KMS-11 (cell line): ENCODE data around the gene RWDD3.

Experiments used
- H2AFZ ChIP-seq: fragments of 200-600 bp; sonication (generic); 2 replicates; pipeline ENCODE4 v1.6.1; 2016; ENCODE audit warnings: antibody characterized with exemption, mixed run types, low read depth
- H3K27ac ChIP-seq: fragments of 200-600 bp; sonication (generic); 2 replicates; pipeline ENCODE4 v1.6.1; 2016; ENCODE audit warnings: mild to moderate bottlenecking, mixed run types
- H3K27me3 ChIP-seq: fragments of 200-600 bp; sonication (generic); 2 replicates; pipeline ENCODE4 v1.6.1; 2017; ENCODE audit warnings: mild to moderate bottlenecking, low read depth, mixed run types, moderate library complexity; ENCODE audit not compliant: insufficient read depth
- H3K36me3 ChIP-seq: fragments of 200-600 bp; sonication (generic); 2 replicates; pipeline ENCODE4 v1.6.1; 2017; ENCODE audit warnings: mild to moderate bottlenecking, mixed run types; ENCODE audit not compliant: insufficient read depth
- H3K4me1 ChIP-seq: fragments of 200-600 bp; sonication (generic); 2 replicates; pipeline ENCODE4 v1.6.1; 2016; ENCODE audit warnings: mild to moderate bottlenecking, low read depth, mixed run types; ENCODE audit not compliant: poor library complexity, severe bottlenecking
- H3K4me2 ChIP-seq: fragments of 200-600 bp; sonication (generic); 2 replicates; pipeline ENCODE4 v1.7.0; 2016; ENCODE audit warnings: mild to moderate bottlenecking, mixed run types
- H3K4me3 ChIP-seq: fragments of 200-600 bp; sonication (generic); IDR thresholded peaks from 2 replicates; pipeline ENCODE4 v1.6.1; 2017; ENCODE audit warnings: low read depth, low read length, mixed read lengths; ENCODE audit not compliant: insufficient read depth
- H3K79me2 ChIP-seq: fragments of 200-600 bp; sonication (generic); 2 replicates; pipeline ENCODE4 v1.6.1; 2016; ENCODE audit warnings: low read depth, mixed run types; ENCODE audit not compliant: insufficient read depth
- H3K9ac ChIP-seq: fragments of 200-600 bp; sonication (generic); 2 replicates; pipeline ENCODE4 v1.6.1; 2016; ENCODE audit warnings: mild to moderate bottlenecking, mixed run types
- H4K20me1 ChIP-seq: fragments of 200-600 bp; sonication (generic); 2 replicates; pipeline ENCODE4 v1.6.1; 2016; ENCODE audit warnings: mild to moderate bottlenecking, mixed run types; ENCODE audit not compliant: insufficient read depth
- TF ChIP-seq, protein P1 (sequence below): fragments of 200-600 bp; sonication (generic); conservative IDR thresholded peaks from 2 replicates; pipeline ENCODE4 v1.6.1; 2017; ENCODE audit warnings: low read depth, mild to moderate bottlenecking, antibody characterized with exemption, low read length, moderate library complexity, mixed read lengths

Gene RWDD3

DNA sequence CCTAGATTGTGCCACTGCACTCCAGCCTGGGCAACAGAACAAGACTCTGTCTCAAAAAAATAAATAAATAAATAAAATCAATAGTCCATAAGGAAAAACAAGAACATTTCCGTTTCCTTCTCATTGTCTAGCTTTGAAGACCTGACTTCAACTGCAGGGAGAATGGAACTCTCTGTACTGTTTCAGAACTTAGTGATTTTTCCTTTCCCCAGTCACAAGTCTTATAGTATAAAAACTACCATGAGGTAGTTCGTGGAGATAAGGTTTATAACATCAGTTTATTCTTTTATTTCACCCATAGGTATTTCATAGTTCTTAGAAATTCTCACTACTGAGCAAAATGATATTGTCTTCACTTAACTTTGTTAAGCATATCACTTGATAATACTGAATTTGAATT, 11.4 kb upstream of the RWDD3 start:
- no peak overlapping the region for H3K9ac ChIP-seq
- no peaks in the 10 kb centered on the region for H3K36me3 ChIP-seq
- H3K79me2 ChIP-seq, result no peaks in the 10 kb centered on the region
- no peak overlapping the region for H3K4me3 ChIP-seq
- H4K20me1 ChIP-seq, result no peaks in the 10 kb centered on the region
- H2AFZ ChIP-seq, result no peak overlapping the region
- H3K4me2 ChIP-seq, result no peak overlapping the region
- TF ChIP-seq, protein P1, sequence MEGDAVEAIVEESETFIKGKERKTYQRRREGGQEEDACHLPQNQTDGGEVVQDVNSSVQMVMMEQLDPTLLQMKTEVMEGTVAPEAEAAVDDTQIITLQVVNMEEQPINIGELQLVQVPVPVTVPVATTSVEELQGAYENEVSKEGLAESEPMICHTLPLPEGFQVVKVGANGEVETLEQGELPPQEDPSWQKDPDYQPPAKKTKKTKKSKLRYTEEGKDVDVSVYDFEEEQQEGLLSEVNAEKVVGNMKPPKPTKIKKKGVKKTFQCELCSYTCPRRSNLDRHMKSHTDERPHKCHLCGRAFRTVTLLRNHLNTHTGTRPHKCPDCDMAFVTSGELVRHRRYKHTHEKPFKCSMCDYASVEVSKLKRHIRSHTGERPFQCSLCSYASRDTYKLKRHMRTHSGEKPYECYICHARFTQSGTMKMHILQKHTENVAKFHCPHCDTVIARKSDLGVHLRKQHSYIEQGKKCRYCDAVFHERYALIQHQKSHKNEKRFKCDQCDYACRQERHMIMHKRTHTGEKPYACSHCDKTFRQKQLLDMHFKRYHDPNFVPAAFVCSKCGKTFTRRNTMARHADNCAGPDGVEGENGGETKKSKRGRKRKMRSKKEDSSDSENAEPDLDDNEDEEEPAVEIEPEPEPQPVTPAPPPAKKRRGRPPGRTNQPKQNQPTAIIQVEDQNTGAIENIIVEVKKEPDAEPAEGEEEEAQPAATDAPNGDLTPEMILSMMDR, result no peak
- no peaks in the 10 kb centered on the region for H3K4me1 ChIP-seq
- no peak overlapping the region for H3K27ac ChIP-seq
- no peaks in the 10 kb centered on the region for H3K27me3 ChIP-seq

DNA sequence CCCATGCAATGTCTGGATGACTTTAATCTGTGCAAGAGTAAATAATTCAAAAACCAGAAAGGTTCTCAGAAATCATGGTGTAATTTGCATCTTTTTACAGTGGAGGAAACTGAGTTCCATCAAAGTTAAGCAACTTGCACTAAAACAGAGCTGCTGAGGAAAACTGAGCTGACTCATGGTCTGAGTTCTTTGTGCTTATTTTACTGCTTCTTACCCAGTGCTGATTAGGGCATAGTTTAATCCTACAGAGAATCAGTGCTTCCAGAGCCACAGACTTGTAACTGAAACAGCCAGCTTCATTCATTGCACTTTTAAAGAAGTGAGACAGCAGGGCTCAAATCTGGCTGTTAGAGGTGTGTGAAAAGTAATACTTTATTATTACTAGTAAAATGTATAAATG, 10.9 kb upstream of the RWDD3 start:
- H4K20me1 ChIP-seq, result no peaks in the 10 kb centered on the region
- no peak overlapping the region for H3K9ac ChIP-seq
- no peaks in the 10 kb centered on the region for H3K27me3 ChIP-seq
- no peak overlapping the region for H3K4me3 ChIP-seq
- H3K27ac ChIP-seq, result no peak overlapping the region
- no peaks in the 10 kb centered on the region for H3K4me1 ChIP-seq
- TF ChIP-seq, protein P1, result no peak
- no peak overlapping the region for H2AFZ ChIP-seq
- no peaks in the 10 kb centered on the region for H3K79me2 ChIP-seq
- no peaks in the 10 kb centered on the region for H3K36me3 ChIP-seq
- H3K4me2 ChIP-seq, result no peak overlapping the region

DNA sequence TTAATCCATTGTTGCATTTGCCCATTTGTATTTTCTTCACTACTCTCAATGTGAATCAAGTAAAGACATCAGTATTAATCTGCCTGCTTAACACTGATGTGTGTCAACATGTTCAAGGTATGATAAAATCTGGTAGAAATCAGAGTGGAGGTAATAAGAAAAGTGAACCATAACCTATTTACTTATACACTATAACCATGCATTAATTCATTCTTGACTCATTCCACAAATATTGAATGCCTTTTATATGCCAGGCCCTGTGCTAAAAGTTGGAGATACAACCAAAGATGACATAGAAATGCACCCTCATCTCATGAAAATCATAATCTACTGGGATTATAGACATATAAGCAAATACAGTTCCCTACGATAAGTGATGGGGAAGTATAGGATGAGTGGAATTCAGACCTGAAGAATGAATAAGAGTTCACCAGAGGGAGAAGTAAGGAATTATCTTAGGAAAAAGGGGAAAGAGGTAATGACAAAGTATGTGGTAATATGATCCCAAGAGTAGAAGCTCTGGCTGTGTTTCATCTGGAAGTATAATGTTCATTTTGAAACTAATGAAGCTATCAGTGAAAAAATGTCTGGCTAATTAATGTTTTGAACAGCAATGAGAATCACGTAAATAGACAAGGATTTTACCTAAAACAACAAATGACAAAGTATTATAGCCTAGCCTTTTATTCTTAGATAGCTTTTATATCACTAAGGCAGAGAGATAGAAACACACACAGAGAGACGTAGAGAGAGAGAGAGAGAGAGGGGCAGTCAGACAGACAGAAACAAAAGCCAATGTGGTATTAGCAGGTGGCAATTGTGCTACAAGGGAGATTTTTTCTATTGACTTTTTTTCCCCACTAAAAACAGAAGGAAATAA, 7.0 kb upstream of the RWDD3 start:
- Histone ChIP-seq H3K4me3 (no peak overlapping the region), H4K20me1 (no peaks in the 10 kb centered on the region), H3K9ac (no peak overlapping the region), H3K79me2 (no peaks in the 10 kb centered on the region), H3K36me3 (no peaks in the 10 kb centered on the region), H3K4me1 (no peaks in the 10 kb centered on the region), H2AFZ (no peak overlapping the region), H3K27ac (no peak overlapping the region), H3K4me2 (no peak overlapping the region), H3K27me3 (no peaks in the 10 kb centered on the region)
- TF ChIP-seq, protein P1, result no peak

DNA sequence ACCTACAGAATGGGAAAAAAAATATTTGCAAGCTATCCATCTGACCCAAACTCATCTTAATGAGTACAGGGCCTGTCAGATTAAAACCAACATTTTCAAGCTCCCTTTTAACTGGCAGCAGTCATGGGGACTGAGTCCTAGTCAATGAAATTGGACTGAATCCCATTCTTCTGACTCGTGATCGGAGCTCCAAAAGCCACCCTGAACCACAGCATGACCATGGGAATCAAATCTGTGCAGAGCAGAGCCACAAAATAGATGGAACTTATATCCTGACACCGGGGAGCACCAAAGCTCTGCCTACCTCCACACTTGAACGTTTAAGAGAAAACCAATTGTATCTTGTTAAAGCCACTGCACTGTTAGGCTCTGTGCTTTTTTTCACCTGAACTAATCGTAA, 5.0 kb upstream of the RWDD3 start:
- Histone ChIP-seq H3K27ac (no peak overlapping the region), H3K79me2 (no peaks in the 10 kb centered on the region), H3K9ac (no peak overlapping the region), H3K4me2 (no peak overlapping the region), H3K27me3 (no peaks in the 10 kb centered on the region), H4K20me1 (no peaks in the 10 kb centered on the region), H2AFZ (no peak overlapping the region), H3K36me3 (no peaks in the 10 kb centered on the region), H3K4me1 (peaks cover 5% of the 10 kb centered on the region), H3K4me3 (no peak overlapping the region)
- TF ChIP-seq, protein P1, result no peak
